ENCODE measurements around the gene SEC31A. TPM values are rescaled to one million over a fixed set of nuclear protein-coding genes. Genes with fewer than 3 reads are reported as not detected.

The SEC31A gene
- total and polyA plus RNA-seq, 2 of the 4 experiments (the other 2 are of a cell fraction), result 278 to 366 TPM

GRCh38 chr4:82801910-82802521 is 88.9 kb downstream of the SEC31A start:
- H3K14ac ChIP-seq (replicated peaks; ENCODE audit: low read depth, low read length), result no peak overlapping the region
- no peak overlapping the region for H3K23ac ChIP-seq (ENCODE audit: low read depth, low read length)
- no peak overlapping the region for H4K8ac ChIP-seq (ENCODE audit: low read depth in 2 of 2, low read length in 2 of 2)
- no TSS peak for BruUV-seq (replicated peaks)
- no peak overlapping the region for H4K5ac ChIP-seq (ENCODE audit: low read depth, low read length)
- no peak overlapping the region for H2BK120ac ChIP-seq (ENCODE audit: low read depth, low read length)
- H3K9ac ChIP-seq (ENCODE audit: low read depth, low read length), result no peak overlapping the region
- no peak overlapping the region for H3K18ac ChIP-seq (ENCODE audit: low read depth, low read length)
- no peak overlapping the region for H4K91ac ChIP-seq (ENCODE audit: insufficient read depth, low read depth, low read length)
- H3K27me3 ChIP-seq (ENCODE audit: control insufficient read depth, insufficient read depth, low read length), result peaks cover 5% of the 10 kb centered on the region
- WGBS, 2 experiments (ENCODE audit: extremely low coverage in 2 of 2, insufficient read length in 1 of 2), result no CpG with 5 or more reads among the region's 3 CpGs
- H3K36me3 ChIP-seq (ENCODE audit: control insufficient read depth, insufficient read depth, low read length), result no peaks in the 10 kb centered on the region
- POLR2A ChIA-PET (ENCODE audit: unreplicated experiment), result no interaction called here
- dilution Hi-C loops (cut with HindIII; ENCODE audit: low sequenced_read_pairs, unreplicated experiment) (no loop called here), intact Hi-C loops (cut with micrococcal nuclease) (loop anchor here (2.0 kb wide), 1 partner anchor 339 kb away; no protein-coding TSS in a partner anchor), in situ Hi-C loops (cut with MboI; ENCODE audit: low sequenced_read_pairs) (no loop called here)
- no peak overlapping the region for H3K27ac ChIP-seq (ENCODE audit: insufficient read depth, low read length)
- H2BK15ac ChIP-seq (ENCODE audit: low read depth, low read length), result no peak overlapping the region
- TF ChIP-seq, protein P1, sequence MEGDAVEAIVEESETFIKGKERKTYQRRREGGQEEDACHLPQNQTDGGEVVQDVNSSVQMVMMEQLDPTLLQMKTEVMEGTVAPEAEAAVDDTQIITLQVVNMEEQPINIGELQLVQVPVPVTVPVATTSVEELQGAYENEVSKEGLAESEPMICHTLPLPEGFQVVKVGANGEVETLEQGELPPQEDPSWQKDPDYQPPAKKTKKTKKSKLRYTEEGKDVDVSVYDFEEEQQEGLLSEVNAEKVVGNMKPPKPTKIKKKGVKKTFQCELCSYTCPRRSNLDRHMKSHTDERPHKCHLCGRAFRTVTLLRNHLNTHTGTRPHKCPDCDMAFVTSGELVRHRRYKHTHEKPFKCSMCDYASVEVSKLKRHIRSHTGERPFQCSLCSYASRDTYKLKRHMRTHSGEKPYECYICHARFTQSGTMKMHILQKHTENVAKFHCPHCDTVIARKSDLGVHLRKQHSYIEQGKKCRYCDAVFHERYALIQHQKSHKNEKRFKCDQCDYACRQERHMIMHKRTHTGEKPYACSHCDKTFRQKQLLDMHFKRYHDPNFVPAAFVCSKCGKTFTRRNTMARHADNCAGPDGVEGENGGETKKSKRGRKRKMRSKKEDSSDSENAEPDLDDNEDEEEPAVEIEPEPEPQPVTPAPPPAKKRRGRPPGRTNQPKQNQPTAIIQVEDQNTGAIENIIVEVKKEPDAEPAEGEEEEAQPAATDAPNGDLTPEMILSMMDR (conservative IDR thresholded peaks at IDR 0.05; ENCODE audit: low read depth, low read length), result peak; percentile 54
- TF ChIP-seq MAZ (IDR thresholded peaks at IDR 0.05; ENCODE audit: borderline replicate concordance, low read depth, low read length) (no peak), SMC3 (IDR thresholded peaks at IDR 0.05; ENCODE audit: low read depth, low read length) (peak; percentile 46), RAD21 (IDR thresholded peaks at IDR 0.05; ENCODE audit: low read length) (peak; percentile 52), CHD1 (IDR thresholded peaks at IDR 0.05; ENCODE audit: low read depth, low read length) (no peak), CEBPB (IDR thresholded peaks at IDR 0.05; ENCODE audit: low read depth, low read length) (peak; percentile 52), POLR2A (IDR thresholded peaks at IDR 0.05; ENCODE audit: low read depth, low read length) (no peak)
- no peak overlapping the region for H2BK5ac ChIP-seq (ENCODE audit: low read depth, low read length, poor library complexity, severe bottlenecking)
- no peak for ATAC-seq (ENCODE audit: low read depth)
- H2AK9ac ChIP-seq (replicated peaks; ENCODE audit: low read depth, low read length, poor library complexity), result no peak overlapping the region
- peak; percentile 51 for DNase-seq
- CTCF ChIA-PET, result interaction anchor here (0.5 kb wide), 1 partner anchor 76 kb away, joined by 3 read pairs; no protein-coding TSS in a partner anchor
- H3K9me1 ChIP-seq (ENCODE audit: insufficient read depth, low read length), result peaks cover 4% of the 10 kb centered on the region; the same call in 1 of the 2 replicates
- no peaks in the 10 kb centered on the region for H3K9me3 ChIP-seq (ENCODE audit: control insufficient read depth, insufficient read depth, low read length)
- H3K4me3 ChIP-seq (ENCODE audit: insufficient read depth, low read depth, low read length), result no peak overlapping the region
- H4K20me1 ChIP-seq (ENCODE audit: insufficient read depth, low read length), result peaks cover 5% of the 10 kb centered on the region; the same call in 1 of the 2 replicates
- peaks cover 7 to 8% of the 10 kb centered on the region in 2 experiments; a peak in 3 of 4 replicates for H3K79me1 ChIP-seq (ENCODE audit: low read depth in 1 of 2, low read length in 2 of 2)
- H3K4me1 ChIP-seq (ENCODE audit: control insufficient read depth, insufficient read depth, low read length), result peaks cover 6% of the 10 kb centered on the region; the same call in 1 of the 2 replicates
- H3K4ac ChIP-seq (ENCODE audit: low read depth, low read length), result no peak overlapping the region
- no peak overlapping the region for H2AFZ ChIP-seq (replicated peaks; ENCODE audit: low read length, poor library complexity)
- no peak overlapping the region for H2BK20ac ChIP-seq (ENCODE audit: low read depth, low read length)
- H3K4me2 ChIP-seq (ENCODE audit: low read depth, low read length), result no peak overlapping the region
- H2AK5ac ChIP-seq (ENCODE audit: low read depth, low read length), result no peak overlapping the region
- no peak overlapping the region for H3K56ac ChIP-seq (ENCODE audit: extremely low read depth, insufficient read depth, low read length)

All from IMR-90 (cell line).